GM12873 (cell line): ENCODE results near the gene SLC6A3.

ENCODE experiments used
- CTCF ChIP-seq: IDR thresholded peaks from 2 replicates; pipeline ENCODE4 v1.5.1; 2012; ENCODE audit warnings: low read depth, mild to moderate bottlenecking, moderate library complexity, low read length, control low read depth; ENCODE audit not compliant: insufficient read depth; ENCODE audit errors: missing control alignments

Gene SLC6A3

GRCh38 chr5:1400936-1401335, 44.3 kb downstream of the SLC6A3 start:
- no peak for TF ChIP-seq CTCF

- no peak for TF ChIP-seq CTCF
Observed at GRCh38 chr5:1400211-1400855, 44.9 kb downstream of the SLC6A3 start.

GRCh38 chr5:1399737-1400136, 45.5 kb downstream of the SLC6A3 start:
- no peak for TF ChIP-seq CTCF

- no peak for TF ChIP-seq CTCF
Observed at GRCh38 chr5:1396293-1396816, 48.9 kb downstream of the SLC6A3 start.

GRCh38 chr5:1394881-1395860, 50.1 kb downstream of the SLC6A3 start:
- no peak for TF ChIP-seq CTCF

GRCh38 chr5:1393571-1394501, 51.4 kb downstream of the SLC6A3 start:
- TF ChIP-seq CTCF, result no peak
